Ascending aorta (tissue), 2 donors: ENCODE data around the gene ASTL. TPM values are rescaled to one million over a fixed set of nuclear protein-coding genes. Genes with fewer than 3 reads are reported as not detected.

Experiments
- DNase-seq, 2 donors: peaks; one replicate each; pipeline ENCODE4 v3.0.0-alpha.2; 2019; ENCODE audit warnings: low spot score in 2 of 2
- H3K27ac ChIP-seq, 2 donors: fragments of 200-600 bp; sonication (generic); one replicate each; pipeline ENCODE4 v1.5.1; 2016 to 2017; ENCODE audit warnings: mild to moderate bottlenecking in 1 of 2
- H3K27me3 ChIP-seq: fragments of 200-600 bp; sonication (generic); one replicate; pipeline ENCODE4 v1.5.1; 2017
- H3K36me3 ChIP-seq, 2 donors: fragments of 200-600 bp; sonication (generic); one replicate each; pipeline ENCODE4 v1.5.1; 2016
- H3K4me1 ChIP-seq, 2 donors: fragments of 200-600 bp; sonication (generic); one replicate each; pipeline ENCODE4 v1.5.1; 2016 to 2017; ENCODE audit warnings: mild to moderate bottlenecking in 1 of 2
- H3K4me3 ChIP-seq, 2 donors: fragments of 200-600 bp; sonication (generic); one replicate each; pipeline ENCODE4 v1.5.1; 2016 to 2017; ENCODE audit warnings: mild to moderate bottlenecking in 1 of 2
- H3K9me3 ChIP-seq, 2 donors: fragments of 200-600 bp; sonication (generic); one replicate each; pipeline ENCODE4 v1.5.1; 2016
- intact Hi-C: fragments of 100-400 bp; cut with DNase I; formaldehyde crosslinking; loops from one replicate; pipeline ENCODE4 v1.15.1; 2023
- total RNA-seq: library from RNA; depleted of rRNA; stranded (reverse); fragments of >200 nt; gene quantifications from one replicate; pipeline ENCODE4 v1.1.0, GENCODE V29; 2016
- TF ChIP-seq, protein P1 (sequence below), 3 experiments: fragments of 200-600 bp in 2 of 3; fragments of 450-650 bp in 1 of 3; sonication (generic) in 2 of 3; IDR thresholded peaks; one replicate each; pipeline ENCODE4 v1.5.1; 2016 to 2019; ENCODE audit warnings: antibody characterized with exemption in 3 of 3, mild to moderate bottlenecking in 1 of 3, moderate library complexity in 1 of 3

Gene ASTL
- total RNA-seq, 1 donor from 2014 or later: not detected

DNA sequence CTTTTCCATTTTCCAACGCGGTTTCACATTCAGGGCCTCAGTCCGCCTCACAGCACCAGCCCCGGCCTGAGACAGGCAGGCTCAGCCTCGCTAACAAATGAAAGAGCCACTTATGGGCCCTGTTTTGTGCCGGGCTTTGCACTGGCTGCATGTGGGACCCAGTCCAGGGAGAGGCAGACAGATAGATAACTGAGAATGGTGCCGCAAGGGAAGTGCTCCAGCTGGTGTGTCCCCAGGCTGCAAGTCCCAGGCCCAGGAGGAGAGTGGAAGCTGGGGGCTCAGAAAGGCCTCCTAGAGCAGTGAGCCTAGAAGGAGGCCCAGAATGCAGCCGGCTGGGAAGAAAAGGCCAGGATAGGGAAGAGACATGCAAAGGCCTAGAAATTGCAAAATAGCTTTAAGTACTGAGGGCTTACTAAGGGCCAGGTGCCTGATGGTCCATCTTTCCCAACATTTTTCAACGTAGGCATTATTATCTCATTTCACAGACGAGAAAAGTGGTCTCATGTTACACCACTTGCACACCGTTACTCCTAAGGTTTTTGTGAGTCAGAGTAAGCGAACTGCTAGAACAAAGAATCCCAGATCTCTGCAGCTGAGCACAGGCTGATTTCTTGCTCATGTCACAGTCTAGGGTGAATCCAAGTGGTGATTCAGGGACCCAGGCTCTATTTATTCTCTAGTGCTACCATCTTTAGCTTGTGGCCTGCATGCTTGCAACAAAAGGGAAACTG lies 47.9 kb downstream of the ASTL start:
- Histone ChIP-seq H3K4me3 (no peak overlapping the region), H3K36me3 (no peaks in the 10 kb centered on the region), H3K27ac (no peak overlapping the region), H3K4me1 (no peaks in the 10 kb centered on the region), H3K27me3 (no peaks in the 10 kb centered on the region), H3K9me3 (no peaks in the 10 kb centered on the region)
- intact Hi-C loops: no loop called here
- TF ChIP-seq, protein P1, sequence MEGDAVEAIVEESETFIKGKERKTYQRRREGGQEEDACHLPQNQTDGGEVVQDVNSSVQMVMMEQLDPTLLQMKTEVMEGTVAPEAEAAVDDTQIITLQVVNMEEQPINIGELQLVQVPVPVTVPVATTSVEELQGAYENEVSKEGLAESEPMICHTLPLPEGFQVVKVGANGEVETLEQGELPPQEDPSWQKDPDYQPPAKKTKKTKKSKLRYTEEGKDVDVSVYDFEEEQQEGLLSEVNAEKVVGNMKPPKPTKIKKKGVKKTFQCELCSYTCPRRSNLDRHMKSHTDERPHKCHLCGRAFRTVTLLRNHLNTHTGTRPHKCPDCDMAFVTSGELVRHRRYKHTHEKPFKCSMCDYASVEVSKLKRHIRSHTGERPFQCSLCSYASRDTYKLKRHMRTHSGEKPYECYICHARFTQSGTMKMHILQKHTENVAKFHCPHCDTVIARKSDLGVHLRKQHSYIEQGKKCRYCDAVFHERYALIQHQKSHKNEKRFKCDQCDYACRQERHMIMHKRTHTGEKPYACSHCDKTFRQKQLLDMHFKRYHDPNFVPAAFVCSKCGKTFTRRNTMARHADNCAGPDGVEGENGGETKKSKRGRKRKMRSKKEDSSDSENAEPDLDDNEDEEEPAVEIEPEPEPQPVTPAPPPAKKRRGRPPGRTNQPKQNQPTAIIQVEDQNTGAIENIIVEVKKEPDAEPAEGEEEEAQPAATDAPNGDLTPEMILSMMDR (IDR thresholded peaks at IDR 0.05): no peak
- DNase-seq: no peak

DNA sequence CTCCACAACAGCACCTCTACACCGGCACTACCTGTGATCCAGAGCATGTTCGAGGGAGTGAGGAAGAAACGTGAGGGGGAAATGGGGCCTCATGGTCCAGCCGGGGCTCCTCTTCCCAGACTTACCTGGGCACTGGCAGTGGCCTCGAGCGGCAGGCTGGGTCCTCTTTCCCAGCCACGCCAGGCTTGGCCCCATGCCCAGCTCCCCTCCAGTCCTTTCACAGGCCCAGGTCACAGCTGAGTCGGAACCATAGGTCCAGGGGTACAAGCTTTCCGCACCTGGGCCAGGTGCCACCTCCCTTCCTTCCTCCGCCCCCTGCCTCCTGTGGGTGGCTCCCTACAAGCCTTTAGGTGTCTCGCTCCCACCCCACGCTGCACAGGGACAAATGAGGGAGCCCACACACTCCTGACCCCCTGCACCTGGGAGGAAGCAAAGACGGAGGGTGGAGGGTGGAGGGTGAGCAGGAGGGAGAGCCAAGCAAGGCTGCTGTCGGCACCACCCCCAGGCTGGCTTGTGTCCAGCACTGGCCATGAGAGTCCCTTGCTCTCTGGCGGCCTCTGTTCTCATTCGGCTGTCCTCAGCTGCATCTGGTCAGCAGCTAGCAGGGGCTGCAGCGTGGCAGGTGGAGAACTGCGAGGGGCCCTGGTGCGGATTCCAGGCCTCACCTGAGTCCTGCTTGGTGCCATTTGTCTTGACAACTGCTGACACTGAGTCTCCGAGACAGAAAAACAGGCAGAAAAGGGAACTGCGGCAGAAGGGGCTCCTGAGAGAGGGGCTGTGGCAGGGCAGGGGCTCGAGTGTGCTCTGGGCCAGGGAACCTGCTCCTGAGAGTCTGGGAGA lies 48.7 kb downstream of the ASTL start:
- intact Hi-C loops: no loop called here
- no peaks in the 10 kb centered on the region for H3K9me3 ChIP-seq
- H3K4me3 ChIP-seq: no peak overlapping the region
- no peaks in the 10 kb centered on the region for H3K36me3 ChIP-seq
- H3K27ac ChIP-seq: no peak overlapping the region
- no peak for DNase-seq
- H3K27me3 ChIP-seq: no peaks in the 10 kb centered on the region
- no peaks in the 10 kb centered on the region for H3K4me1 ChIP-seq
- TF ChIP-seq, protein P1 (IDR thresholded peaks at IDR 0.05): no peak

DNA sequence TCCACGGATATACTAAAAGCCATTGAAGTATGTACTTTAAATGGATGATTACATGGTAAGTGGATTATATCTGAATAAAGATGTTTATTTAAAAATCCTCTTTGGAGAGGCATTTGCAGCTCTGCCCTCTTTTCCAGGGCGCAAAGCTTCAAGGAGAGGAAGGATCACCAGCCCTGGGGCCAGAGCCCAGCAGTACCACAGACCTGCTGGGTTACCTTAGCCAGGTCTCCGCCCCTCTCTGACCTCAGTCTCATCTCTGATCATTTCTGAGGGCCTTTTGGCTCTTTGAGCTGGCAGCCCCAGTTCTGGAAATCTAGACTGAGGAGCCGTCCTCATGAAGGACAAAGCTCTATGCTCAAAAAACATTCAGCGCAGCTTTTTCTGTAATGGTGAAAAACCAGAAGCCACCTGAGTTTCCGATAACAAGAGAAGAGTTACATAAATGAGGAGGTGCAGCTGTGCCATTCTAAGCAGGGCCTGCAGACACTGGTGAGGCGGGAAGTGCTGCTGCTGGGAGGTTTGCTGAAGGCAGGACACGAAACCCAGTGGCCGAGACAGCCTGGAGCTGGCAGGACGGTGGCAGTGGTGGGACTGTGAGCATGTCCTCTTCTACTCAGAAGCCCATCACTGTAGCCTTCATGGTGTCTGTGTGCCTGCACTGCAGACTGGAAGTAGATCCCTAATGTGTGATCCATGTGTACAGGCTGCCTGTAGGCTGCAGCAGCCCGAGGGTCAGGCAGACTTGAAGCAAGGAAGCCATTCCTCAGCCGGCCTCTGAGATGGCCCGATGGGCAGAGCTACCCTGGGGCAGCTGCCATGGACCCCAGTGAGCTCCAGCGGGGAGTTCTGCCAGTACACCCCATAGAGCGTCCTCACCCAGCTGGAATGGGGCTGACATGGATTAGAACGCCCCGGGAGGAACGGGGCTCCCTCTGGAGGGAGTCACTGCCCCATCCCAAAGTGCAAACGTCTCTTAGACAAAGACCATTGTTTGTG lies 49.7 kb downstream of the ASTL start:
- intact Hi-C loops: no loop called here
- no peaks in the 10 kb centered on the region for H3K9me3 ChIP-seq
- H3K27me3 ChIP-seq: no peaks in the 10 kb centered on the region
- DNase-seq: no peak
- no peaks in the 10 kb centered on the region for H3K36me3 ChIP-seq
- no peak overlapping the region for H3K4me3 ChIP-seq
- TF ChIP-seq, protein P1 (IDR thresholded peaks at IDR 0.05): no peak
- no peak overlapping the region for H3K27ac ChIP-seq
- peaks cover 0 to 5% of the 10 kb centered on the region in 2 donors for H3K4me1 ChIP-seq

DNA sequence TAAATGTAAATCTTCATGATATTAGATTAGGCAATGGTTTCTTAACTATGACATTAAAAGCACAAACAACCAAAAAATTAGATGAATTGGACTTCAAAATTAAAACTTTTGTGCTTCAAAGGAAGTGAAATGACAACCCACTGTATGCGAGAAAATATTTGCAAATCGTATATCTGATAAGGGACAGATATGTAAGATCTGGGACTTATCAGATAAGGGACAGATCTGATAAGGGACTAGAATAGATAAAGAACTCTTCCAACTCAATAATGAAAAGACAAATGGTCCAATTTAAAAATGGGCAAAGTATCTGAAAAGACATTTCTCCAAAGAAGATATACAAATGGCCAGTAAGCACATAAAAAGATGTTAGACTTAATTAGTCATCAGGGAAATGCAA lies 51.2 kb downstream of the ASTL start:
- no peak for DNase-seq
- intact Hi-C loops: no loop called here
- TF ChIP-seq, protein P1 (IDR thresholded peaks at IDR 0.05): no peak

More for the DNA sequence above, 51.2 kb downstream of the ASTL start:
- Histone ChIP-seq H3K4me3 (no peak overlapping the region), H3K4me1 (peaks cover 3 to 12% of the 10 kb centered on the region in 2 donors), H3K36me3 (no peaks in the 10 kb centered on the region), H3K9me3 (no peaks in the 10 kb centered on the region), H3K27ac (no peak overlapping the region), H3K27me3 (no peaks in the 10 kb centered on the region)
